GM06990 (cell line): ENCODE results near the gene CROCC.

ENCODE experiments used
- DNase-seq: peaks from one replicate; pipeline ENCODE4 v3.0.0-alpha.2; 2011; ENCODE audit not compliant: insufficient read length; ENCODE audit errors: extremely low read depth
- H3K27me3 ChIP-seq: replicated peaks from 2 replicates; pipeline ENCODE4 v1.6.0; 2011; ENCODE audit warnings: low read length; ENCODE audit not compliant: control insufficient read depth, insufficient read depth
- H3K36me3 ChIP-seq: 2 replicates; pipeline ENCODE4 v1.5.1; 2011; ENCODE audit warnings: low read length; ENCODE audit not compliant: control insufficient read depth, insufficient read depth
- H3K4me3 ChIP-seq: replicated peaks from 2 replicates; pipeline ENCODE4 v1.5.1; 2011; ENCODE audit warnings: low read depth, mild to moderate bottlenecking, control low read depth, low read length
- CTCF ChIP-seq: IDR thresholded peaks from 2 replicates; pipeline ENCODE4 v1.5.1; 2011; ENCODE audit warnings: low read length, control low read depth, mild to moderate bottlenecking, inconsistent platforms; ENCODE audit not compliant: insufficient read depth, poor library complexity, severe bottlenecking

The CROCC gene

GRCh38 chr1:16967962-16968361 is 46.2 kb downstream of the CROCC start:
- TF ChIP-seq CTCF, result no peak
- no peaks in the 10 kb centered on the region for H3K27me3 ChIP-seq
- no peak for DNase-seq
- H3K36me3 ChIP-seq, result no peaks in the 10 kb centered on the region
- H3K4me3 ChIP-seq, result no peak overlapping the region

GRCh38 chr1:16968372-16968771 is 46.6 kb downstream of the CROCC start:
- no peak overlapping the region for H3K4me3 ChIP-seq
- TF ChIP-seq CTCF, result no peak
- no peaks in the 10 kb centered on the region for H3K27me3 ChIP-seq
- no peaks in the 10 kb centered on the region for H3K36me3 ChIP-seq
- DNase-seq, result no peak

GRCh38 chr1:16969057-16969611 is 47.4 kb downstream of the CROCC start:
- Histone ChIP-seq H3K36me3 (no peaks in the 10 kb centered on the region), H3K4me3 (no peak overlapping the region), H3K27me3 (no peaks in the 10 kb centered on the region)
- no peak for DNase-seq
- no peak for TF ChIP-seq CTCF

GRCh38 chr1:16969651-16970050 is 47.9 kb downstream of the CROCC start:
- no peak for DNase-seq
- Histone ChIP-seq H3K4me3 (no peak overlapping the region), H3K27me3 (no peaks in the 10 kb centered on the region), H3K36me3 (no peaks in the 10 kb centered on the region)
- no peak for TF ChIP-seq CTCF

GRCh38 chr1:16970132-16970910 is 48.6 kb downstream of the CROCC start:
- Histone ChIP-seq H3K4me3 (no peak overlapping the region), H3K27me3 (no peaks in the 10 kb centered on the region), H3K36me3 (no peaks in the 10 kb centered on the region)
- TF ChIP-seq CTCF, result no peak
- DNase-seq, result no peak
